D721Med (cell line): ENCODE measurements around the gene DZANK1.

Experiments used
- DNase-seq: peaks from one replicate; pipeline ENCODE4 v3.0.0; 2011; ENCODE audit warnings: low spot score; ENCODE audit not compliant: insufficient read length
- FAIRE-seq: peaks from 2 replicates; lab custom pipeline; 2011; peaks lifted over from hg19 to GRCh38; lab: Jason Lieb, UNC
- CTCF ChIP-seq: IDR thresholded peaks from 2 replicates; pipeline ENCODE4 v1.5.1; 2012; ENCODE audit warnings: mild to moderate bottlenecking, control low read depth; ENCODE audit not compliant: insufficient read depth; ENCODE audit errors: missing control alignments

Gene DZANK1

DNA sequence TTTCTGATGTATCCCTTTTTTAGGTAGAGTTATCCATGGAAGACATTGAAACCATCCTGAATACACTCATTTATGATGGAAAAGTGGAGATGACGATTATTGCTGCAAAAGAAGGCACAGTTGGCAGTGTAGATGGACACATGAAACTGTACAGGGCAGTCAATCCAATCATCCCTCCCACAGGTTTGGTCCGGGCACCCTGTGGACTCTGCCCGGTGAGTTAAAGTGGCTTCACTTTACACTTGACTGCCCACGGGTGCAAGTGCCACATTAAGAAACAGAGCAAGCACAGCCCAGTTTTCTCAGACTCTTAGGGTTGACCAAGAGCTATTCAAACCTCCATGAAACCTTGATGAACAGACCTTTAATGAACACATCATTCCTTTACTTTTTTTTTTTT is 14.8 kb upstream of the DZANK1 start:
- FAIRE-seq (no peak), DNase-seq (no peak)
- TF ChIP-seq CTCF: no peak

- FAIRE-seq (no peak), DNase-seq (no peak)
- no peak for TF ChIP-seq CTCF
Measured at GRCh38 chr20:18477821-18478220, 11.0 kb upstream of the DZANK1 start.

DNA sequence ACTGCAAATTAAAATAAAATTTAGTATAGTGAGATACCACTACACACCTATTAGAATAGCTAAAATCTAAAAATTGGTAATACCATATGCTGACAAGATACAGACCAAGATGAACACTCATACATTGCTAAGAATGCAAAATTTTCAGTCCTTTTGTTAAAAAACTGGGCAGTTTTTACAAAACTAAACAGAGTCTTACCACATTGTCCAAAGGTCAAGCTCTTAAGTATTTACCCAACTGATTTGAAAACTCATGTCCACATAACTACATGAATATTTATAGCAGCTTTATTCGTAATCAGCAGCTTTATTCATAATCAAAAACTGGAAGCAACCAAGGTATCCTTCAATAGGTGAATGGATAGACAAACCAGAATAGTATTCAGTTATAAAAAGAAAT is 10.4 kb upstream of the DZANK1 start:
- DNase-seq (no peak), FAIRE-seq (no peak)
- no peak for TF ChIP-seq CTCF

DNA sequence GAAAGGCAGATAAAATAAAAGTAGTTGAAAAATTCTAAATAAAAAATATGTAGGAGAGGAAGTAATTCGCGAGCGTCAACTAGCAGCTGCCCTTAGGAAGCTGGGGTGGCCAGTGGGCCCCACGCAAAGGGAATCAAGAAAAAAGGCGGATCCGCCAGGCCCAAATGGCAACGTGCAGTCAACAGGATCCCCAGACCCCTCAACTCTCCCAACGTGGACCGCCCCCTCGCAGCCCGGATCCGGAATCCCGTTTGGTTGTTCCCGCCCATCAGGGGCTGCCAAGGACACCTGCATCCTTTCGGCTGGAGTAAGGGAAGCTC is 296 bp downstream of the DZANK1 start:
- FAIRE-seq (no peak), DNase-seq (no peak)
- TF ChIP-seq CTCF: no peak

- no peak for FAIRE-seq
- TF ChIP-seq CTCF: no peak
- no peak for DNase-seq
Measured at GRCh38 chr20:18465536-18466200, 1.2 kb downstream of the DZANK1 start.

DNA sequence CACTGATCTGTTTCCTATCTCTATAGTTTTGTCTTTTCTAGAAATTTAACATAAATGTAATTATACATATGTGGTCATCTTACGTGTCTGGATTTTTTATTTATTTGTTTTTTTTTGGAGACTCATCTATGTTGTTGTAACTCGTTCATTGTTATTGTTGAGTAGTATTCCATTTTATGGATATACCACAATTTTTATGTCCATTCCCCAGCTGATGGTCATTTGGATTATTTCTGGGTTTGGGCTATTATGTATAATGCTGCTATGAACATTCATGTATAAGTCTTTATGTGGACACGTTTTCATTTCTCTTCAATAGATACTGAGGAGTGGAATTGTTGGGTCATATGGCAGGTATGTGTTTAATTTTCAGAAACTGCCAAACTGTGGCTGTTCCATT is 10.2 kb downstream of the DZANK1 start:
- DNase-seq (no peak), FAIRE-seq (no peak)
- TF ChIP-seq CTCF: no peak

GRCh38 chr20:18443886-18444285 is 22.9 kb downstream of the DZANK1 start:
- DNase-seq: no peak
- FAIRE-seq: no peak
- no peak for TF ChIP-seq CTCF
